GM12865 (cell line): ENCODE data around the gene NEURL1B.

Experiments used
- DNase-seq: peaks from one replicate; pipeline ENCODE4 v3.0.0; 2010; ENCODE audit warnings: low read depth
- H3K4me3 ChIP-seq: 2 replicates; pipeline ENCODE4 v1.5.1; 2011; ENCODE audit warnings: mild to moderate bottlenecking, low read depth, low read length, control low read depth
- CTCF ChIP-seq: IDR thresholded peaks from 2 replicates; pipeline ENCODE4 v1.5.1; 2011; ENCODE audit warnings: low read length, control low read depth, low read depth, inconsistent platforms; ENCODE audit not compliant: insufficient read depth; ENCODE audit errors: missing control alignments

NEURL1B gene

GRCh38 chr5:172694541-172694940 is 53.5 kb downstream of the NEURL1B start:
- no peak for TF ChIP-seq CTCF
- DNase-seq, result no peak
- H3K4me3 ChIP-seq, result no peak overlapping the region

DNA sequence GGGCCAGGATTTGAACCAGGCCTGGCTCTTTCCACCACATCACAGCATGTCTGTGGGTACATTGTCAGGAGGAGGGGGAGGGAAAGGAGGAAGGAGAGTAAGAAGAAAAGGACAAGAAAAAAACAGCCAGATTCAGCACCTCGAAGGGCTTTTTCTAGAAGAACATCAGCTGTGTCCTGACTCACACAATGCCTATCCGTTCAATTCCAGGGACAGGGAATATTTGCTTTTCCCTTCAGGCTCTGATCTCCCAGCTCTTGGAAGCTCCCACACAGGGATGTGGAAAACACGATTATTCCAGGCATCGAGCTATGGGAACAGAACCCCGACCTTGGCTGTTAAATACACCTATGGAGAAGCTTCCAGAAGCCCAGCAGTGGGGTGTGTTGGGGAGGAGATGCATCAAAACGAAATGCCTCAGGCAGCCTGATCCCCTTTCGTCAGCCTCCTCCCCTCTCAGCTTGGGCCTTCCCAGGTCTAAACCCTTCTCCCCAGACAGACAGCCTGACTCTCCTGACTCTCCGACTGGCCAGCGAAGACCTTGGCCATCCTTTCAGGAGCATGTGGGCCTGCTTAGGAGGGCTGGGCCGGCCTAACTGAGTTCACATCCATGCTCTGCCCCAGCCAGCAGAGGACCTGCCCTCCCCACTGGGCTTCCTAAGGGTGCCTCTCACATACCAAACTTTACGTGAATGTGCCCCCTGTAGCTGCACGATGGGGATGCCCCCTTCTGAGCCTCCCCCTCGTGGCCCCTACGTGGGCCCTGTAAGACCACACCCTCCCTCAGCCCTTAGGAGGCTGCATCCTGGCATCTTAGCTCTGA is 54.4 kb downstream of the NEURL1B start:
- no peak for TF ChIP-seq CTCF
- no peak for DNase-seq
- H3K4me3 ChIP-seq, result no peak overlapping the region

- TF ChIP-seq CTCF, result no peak
- H3K4me3 ChIP-seq, result no peak overlapping the region
- no peak for DNase-seq
These were observed 55.2 kb downstream of the NEURL1B start for GRCh38 chr5:172696171-172696849.

- peak; percentile 89 for DNase-seq
- H3K4me3 ChIP-seq, result peak overlapping the region; percentile 64
- peak; percentile 90 for TF ChIP-seq CTCF
These were observed 56.4 kb downstream of the NEURL1B start for GRCh38 chr5:172697123-172698121.

- DNase-seq, result no peak
- TF ChIP-seq CTCF, result no peak
- no peak overlapping the region for H3K4me3 ChIP-seq
These were observed 58.4 kb downstream of the NEURL1B start for GRCh38 chr5:172699423-172699822.

DNA sequence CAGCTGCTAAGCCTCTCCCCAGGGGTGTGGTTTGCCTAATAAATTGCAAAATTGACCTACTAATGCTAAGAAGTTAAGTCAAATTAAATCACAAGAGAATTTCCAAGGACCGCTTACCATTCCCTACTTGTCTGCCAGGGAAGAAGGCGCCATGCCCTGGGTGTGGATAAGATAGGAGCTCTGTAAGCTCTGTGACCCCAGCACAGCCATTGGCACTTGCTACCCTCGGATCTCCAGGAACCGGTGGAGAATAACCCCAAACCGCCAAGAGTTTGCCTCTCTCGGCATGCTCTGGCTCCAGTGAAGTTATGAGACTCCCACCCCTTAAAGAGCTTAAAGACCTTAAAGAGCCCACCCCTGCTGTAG is 58.9 kb downstream of the NEURL1B start:
- no peak for TF ChIP-seq CTCF
- H3K4me3 ChIP-seq, result no peak overlapping the region
- no peak for DNase-seq
